ENCODE measurements around the gene OGFRL1.

DNA sequence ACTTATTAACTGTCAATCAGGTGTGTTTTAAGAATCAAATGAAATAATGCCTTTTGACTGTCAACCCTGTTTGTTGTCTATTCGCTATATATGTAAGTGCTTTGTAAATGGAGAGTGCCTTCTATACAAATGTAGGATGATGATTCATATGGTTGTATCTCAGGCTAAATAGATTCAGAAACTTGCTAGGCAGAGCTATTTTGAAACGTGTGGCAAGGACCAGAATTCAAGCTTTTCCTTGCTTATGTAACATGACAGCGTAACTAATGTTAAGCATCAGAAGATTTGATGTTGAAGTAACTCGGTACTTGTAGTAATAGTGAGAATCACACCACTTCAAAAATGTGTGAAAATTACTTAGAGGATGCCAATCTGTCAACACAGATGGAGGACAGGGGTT, 3.4 kb downstream of the OGFRL1 start:
- TF ChIP-seq POLR2AphosphoS5 (IDR thresholded peaks at IDR 0.05; ENCODE audit: low read depth, low read length) = no peak
- TF ChIP-seq TAF1 (IDR thresholded peaks at IDR 0.05; ENCODE audit: borderline replicate concordance, insufficient read depth, low read length) = no peak

All from PFSK-1 (cell line).